HepG2 (cell line): Measurements from ENCODE around the gene ARHGAP33. TPM values are rescaled to one million over a fixed set of nuclear protein-coding genes. Genes with fewer than 3 reads are reported as not detected.

Experiments
- FOXA3 ChIP-seq: IDR thresholded peaks from 2 replicates; pipeline ENCODE4 v1.6.1; 2016; ENCODE audit warnings: missing genetic modification reagents, missing compliant biosample characterization
- KDM4B ChIP-seq: sonication (generic); formaldehyde crosslinking; IDR thresholded peaks from 2 replicates; pipeline ENCODE4 v1.4.0; 2020; ENCODE audit warnings: missing genetic modification reagents
- KIAA2018 ChIP-seq: sonication (generic); formaldehyde crosslinking; IDR thresholded peaks from 2 replicates; pipeline ENCODE4 v1.5.0; 2020; ENCODE audit warnings: mild to moderate bottlenecking, missing genetic modification reagents, borderline replicate concordance
- KLF11 ChIP-seq: IDR thresholded peaks from 2 replicates; pipeline ENCODE4 v1.6.1; 2016; ENCODE audit warnings: missing compliant biosample characterization
- MAFK ChIP-seq, 2 experiments: IDR thresholded peaks in 1 of 2; conservative IDR thresholded peaks in 1 of 2; 2 replicates each; pipeline ENCODE4 v1.6.1; 2011; ENCODE audit warnings: improper control_type of control experiment in 2 of 2, low read length in 2 of 2
- PHB2 ChIP-seq: fragments of 450-650 bp; IDR thresholded peaks from 2 replicates; pipeline ENCODE4 v1.6.1; 2018; ENCODE audit not compliant: partially characterized antibody
- POLR2AphosphoS5 ChIP-seq: IDR thresholded peaks from 2 replicates; pipeline ENCODE4 v1.6.1; 2012; ENCODE audit warnings: low read depth, low read length
- RFXAP ChIP-seq: sonication (generic); formaldehyde crosslinking; IDR thresholded peaks from 2 replicates; pipeline ENCODE4 v1.4.0; 2020; ENCODE audit warnings: missing genetic modification reagents, borderline replicate concordance
- TFDP2 ChIP-seq: sonication (generic); formaldehyde crosslinking; IDR thresholded peaks from 2 replicates; pipeline ENCODE4 v1.4.0; 2020; ENCODE audit warnings: missing genetic modification reagents
- ZNF253 ChIP-seq: sonication (generic); formaldehyde crosslinking; IDR thresholded peaks from 2 replicates; pipeline ENCODE4 v1.8.0; 2022; ENCODE audit warnings: mild to moderate bottlenecking, missing genetic modification reagents, borderline replicate concordance
- ZNF260 ChIP-seq: sonication (generic); formaldehyde crosslinking; IDR thresholded peaks from 2 replicates; pipeline ENCODE4 v1.4.0; 2020; ENCODE audit warnings: missing genetic modification reagents, low read depth, mild to moderate bottlenecking, borderline replicate concordance
- polyA plus RNA-seq, 8 experiments: library from polyadenylated mRNA; depleted of rRNA in 3 of 8; stranded (reverse) in 7 of 8; unstranded in 1 of 8; fragments of >200 nt; fragmentation: Illumina TruSeq in 4 of 8; extraction: Trizol in 4 of 8; gene quantifications; 2 replicates each; pipeline versions ENCODE4 v1.2.1 to v1.2.3, GENCODE V29; 2011 to 2016; ENCODE audit warnings: low read depth in 4 of 8, missing spikeins in 1 of 8, mixed read lengths in 1 of 8; ENCODE audit not compliant: insufficient read depth in 1 of 8
- total RNA-seq, 5 experiments: library from RNA; depleted of rRNA; stranded (reverse); fragments of >200 nt; fragmentation: Illumina TruSeq; extraction: Trizol; gene quantifications; 2 replicates each; pipeline ENCODE4 v1.2.3, GENCODE V29; 2016; ENCODE audit warnings: low read depth in 1 of 5
- TF ChIP-seq, protein P1 (sequence below): sonication (generic); formaldehyde crosslinking; IDR thresholded peaks from 2 replicates; pipeline ENCODE4 v1.5.0; 2020; ENCODE audit warnings: mild to moderate bottlenecking, low read depth, missing genetic modification reagents, borderline replicate concordance
- TF ChIP-seq, protein P2 (sequence below): sonication (generic); formaldehyde crosslinking; IDR thresholded peaks from 2 replicates; pipeline ENCODE4 v1.8.0; 2023; ENCODE audit warnings: mild to moderate bottlenecking, missing genetic modification reagents
- TF ChIP-seq, protein P3 (sequence below): sonication (generic); formaldehyde crosslinking; IDR thresholded peaks from 2 replicates; pipeline ENCODE4 v1.4.0; 2020; ENCODE audit warnings: missing genetic modification reagents, borderline replicate concordance
- TF ChIP-seq, protein P4 (sequence below): IDR thresholded peaks from 2 replicates; pipeline ENCODE4 v1.6.1; 2018; ENCODE audit warnings: missing genetic modification reagents, mild to moderate bottlenecking, missing compliant biosample characterization

ARHGAP33 gene
- total and polyA plus RNA-seq, 2 of the 13 experiments (the other 11 are each of a cell fraction or from before 2014, with no cell fraction given), result 1.3 to 2.7 TPM

GRCh38 chr19:35740423-35741202 is 34.8 kb upstream of the ARHGAP33 start (continued):
- no peak for TF ChIP-seq KIAA2018 (CRISPR knock-in tag)
- TF ChIP-seq PHB2, result no peak
- TF ChIP-seq, protein P1, sequence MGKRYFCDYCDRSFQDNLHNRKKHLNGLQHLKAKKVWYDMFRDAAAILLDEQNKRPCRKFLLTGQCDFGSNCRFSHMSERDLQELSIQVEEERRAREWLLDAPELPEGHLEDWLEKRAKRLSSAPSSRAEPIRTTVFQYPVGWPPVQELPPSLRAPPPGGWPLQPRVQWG (CRISPR knock-in tag), result no peak
- TF ChIP-seq TFDP2 (CRISPR knock-in tag), result peak; percentile 89
- TF ChIP-seq POLR2AphosphoS5, result peak; percentile 84
- TF ChIP-seq KDM4B (CRISPR knock-in tag), result no peak
- TF ChIP-seq, protein P2, sequence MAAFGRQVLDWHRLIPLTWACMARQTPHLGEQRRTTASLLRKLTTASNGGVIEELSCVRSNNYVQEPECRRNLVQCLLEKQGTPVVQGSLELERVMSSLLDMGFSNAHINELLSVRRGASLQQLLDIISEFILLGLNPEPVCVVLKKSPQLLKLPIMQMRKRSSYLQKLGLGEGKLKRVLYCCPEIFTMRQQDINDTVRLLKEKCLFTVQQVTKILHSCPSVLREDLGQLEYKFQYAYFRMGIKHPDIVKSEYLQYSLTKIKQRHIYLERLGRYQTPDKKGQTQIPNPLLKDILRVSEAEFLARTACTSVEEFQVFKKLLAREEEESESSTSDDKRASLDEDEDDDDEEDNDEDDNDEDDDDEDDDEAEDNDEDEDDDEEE (CRISPR knock-in tag), result no peak
- TF ChIP-seq RFXAP, result no peak
- TF ChIP-seq MAFK (conservative IDR thresholded peaks at IDR 0.05 in 1 of 2, IDR thresholded peaks at IDR 0.05 in 1 of 2; ENCODE audit: low read length in 2 of 2), result no peak
- TF ChIP-seq, protein P3, sequence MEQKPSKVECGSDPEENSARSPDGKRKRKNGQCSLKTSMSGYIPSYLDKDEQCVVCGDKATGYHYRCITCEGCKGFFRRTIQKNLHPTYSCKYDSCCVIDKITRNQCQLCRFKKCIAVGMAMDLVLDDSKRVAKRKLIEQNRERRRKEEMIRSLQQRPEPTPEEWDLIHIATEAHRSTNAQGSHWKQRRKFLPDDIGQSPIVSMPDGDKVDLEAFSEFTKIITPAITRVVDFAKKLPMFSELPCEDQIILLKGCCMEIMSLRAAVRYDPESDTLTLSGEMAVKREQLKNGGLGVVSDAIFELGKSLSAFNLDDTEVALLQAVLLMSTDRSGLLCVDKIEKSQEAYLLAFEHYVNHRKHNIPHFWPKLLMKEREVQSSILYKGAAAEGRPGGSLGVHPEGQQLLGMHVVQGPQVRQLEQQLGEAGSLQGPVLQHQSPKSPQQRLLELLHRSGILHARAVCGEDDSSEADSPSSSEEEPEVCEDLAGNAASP (CRISPR knock-in tag), result no peak
- no peak; the same call in 1 of the 2 replicates for TF ChIP-seq ZNF253 (CRISPR knock-in tag)
- TF ChIP-seq KLF11 (CRISPR knock-in tag), result peak; percentile 90
- no peak for TF ChIP-seq ZNF260 (CRISPR knock-in tag)
- TF ChIP-seq FOXA3 (CRISPR knock-in tag), result peak; percentile 45; the same call in 1 of the 2 replicates
- TF ChIP-seq, protein P4, sequence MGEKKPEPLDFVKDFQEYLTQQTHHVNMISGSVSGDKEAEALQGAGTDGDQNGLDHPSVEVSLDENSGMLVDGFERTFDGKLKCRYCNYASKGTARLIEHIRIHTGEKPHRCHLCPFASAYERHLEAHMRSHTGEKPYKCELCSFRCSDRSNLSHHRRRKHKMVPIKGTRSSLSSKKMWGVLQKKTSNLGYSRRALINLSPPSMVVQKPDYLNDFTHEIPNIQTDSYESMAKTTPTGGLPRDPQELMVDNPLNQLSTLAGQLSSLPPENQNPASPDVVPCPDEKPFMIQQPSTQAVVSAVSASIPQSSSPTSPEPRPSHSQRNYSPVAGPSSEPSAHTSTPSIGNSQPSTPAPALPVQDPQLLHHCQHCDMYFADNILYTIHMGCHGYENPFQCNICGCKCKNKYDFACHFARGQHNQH (CRISPR knock-in tag), result peak; percentile 78
